Measurements from ENCODE around the gene ANO5.
"Not testable (repeated sequence)": the region's sequence is repeated elsewhere in the genome, so short reads cannot be mapped to it uniquely, and the experiment has no call there.

Gene ANO5

DNA sequence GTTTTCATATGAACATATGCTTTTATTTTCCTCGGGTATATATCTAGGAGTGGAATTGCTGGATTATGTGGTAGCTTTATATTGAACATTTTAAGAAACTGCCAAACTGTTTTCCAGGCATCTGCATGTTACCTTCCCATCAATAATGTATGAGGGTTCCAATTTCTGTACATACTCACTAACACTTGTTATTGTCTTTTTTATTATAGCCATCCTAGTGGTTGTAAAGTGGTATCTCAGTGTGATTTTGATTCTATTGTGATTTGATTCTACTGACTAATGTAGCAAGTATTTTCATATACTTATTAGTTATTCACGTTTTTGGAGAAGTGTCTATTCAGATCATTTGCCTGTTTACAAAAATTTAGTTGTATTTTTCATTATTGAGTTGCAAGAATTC, 2.0 kb downstream of the ANO5 start:
- H3K4me3 ChIP-seq (ENCODE audit: low read depth, low read length) = no peak overlapping the region
- no peak for DNase-seq (ENCODE audit: low read depth)

DNA sequence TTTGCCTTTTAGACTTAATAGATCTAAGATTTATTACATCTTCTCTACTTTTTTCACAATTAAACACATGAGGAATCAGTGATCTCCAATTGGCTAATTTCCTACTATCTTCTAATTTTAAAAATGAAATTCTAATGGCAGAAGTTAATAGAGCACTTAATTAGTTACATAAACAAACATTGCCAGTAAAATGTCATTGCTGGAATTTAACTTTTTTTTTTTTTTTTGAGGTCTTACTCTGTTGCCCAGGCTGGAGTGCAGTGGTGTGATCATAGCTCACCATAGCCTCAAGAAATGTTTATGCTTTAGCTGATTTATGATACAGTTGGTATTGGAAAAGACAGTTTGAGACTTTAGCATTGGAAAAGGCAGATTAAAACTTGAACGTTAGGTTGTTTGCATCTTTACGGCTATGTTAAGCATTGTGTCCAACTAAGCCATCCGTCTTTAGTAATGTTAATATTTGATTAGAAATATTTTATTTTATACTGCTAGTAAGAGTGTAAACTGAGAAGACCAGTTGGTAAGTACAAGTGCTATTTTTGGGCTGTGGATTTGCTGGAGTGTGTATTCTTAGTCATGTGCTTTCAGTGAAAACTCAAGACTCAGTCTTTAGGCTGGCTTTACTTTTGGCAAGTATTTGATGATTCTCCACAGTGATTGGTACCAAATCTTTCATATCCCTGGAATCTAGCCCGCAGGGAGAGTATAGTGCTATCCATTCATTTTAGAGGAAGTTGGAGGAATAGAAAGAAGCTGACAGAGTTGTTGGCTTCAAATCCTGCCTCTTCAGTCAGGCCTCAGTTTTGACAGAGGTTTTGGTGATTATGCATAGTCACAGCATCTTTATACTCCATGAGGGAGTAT, 4.5 kb downstream of the ANO5 start:
- H3K4me3 ChIP-seq (ENCODE audit: low read depth, low read length) = no peak overlapping the region
- DNase-seq (ENCODE audit: low read depth) = no peak

- no peak overlapping the region for H3K4me3 ChIP-seq (ENCODE audit: low read depth, low read length)
- DNase-seq (ENCODE audit: low read depth) = no peak
These were observed 6.4 kb downstream of the ANO5 start for GRCh38 chr11:22199243-22199642.

- H3K4me3 ChIP-seq (ENCODE audit: low read depth, low read length) = no peak overlapping the region
- no peak for DNase-seq (ENCODE audit: low read depth)
These were observed 10.4 kb downstream of the ANO5 start for GRCh38 chr11:22203281-22203680.

DNA sequence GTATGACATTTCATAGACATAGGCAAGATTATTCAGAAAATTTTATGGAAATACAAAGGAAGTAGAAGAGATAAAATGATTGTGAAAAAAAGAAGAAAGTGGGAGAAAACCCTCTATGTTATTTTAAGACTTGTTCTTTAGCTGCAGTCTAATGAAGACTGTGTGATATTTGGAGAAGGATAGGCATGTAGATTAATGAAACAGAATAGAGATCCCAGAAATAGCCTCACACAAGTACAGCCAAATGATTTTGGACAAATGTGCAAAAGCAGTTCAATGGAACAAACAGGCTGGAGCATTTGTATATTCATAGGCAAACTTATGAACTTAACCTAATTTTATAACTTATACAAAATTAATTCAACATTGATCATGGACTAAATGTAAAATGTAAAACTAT, 14.3 kb downstream of the ANO5 start:
- no peak for DNase-seq (ENCODE audit: low read depth)
- no peak overlapping the region for H3K4me3 ChIP-seq (ENCODE audit: low read depth, low read length)

GRCh38 chr11:22208151-22208858, 15.4 kb downstream of the ANO5 start:
- DNase-seq (ENCODE audit: low read depth) = no peak
- no peak overlapping the region for H3K4me3 ChIP-seq (ENCODE audit: low read depth, low read length)

DNA sequence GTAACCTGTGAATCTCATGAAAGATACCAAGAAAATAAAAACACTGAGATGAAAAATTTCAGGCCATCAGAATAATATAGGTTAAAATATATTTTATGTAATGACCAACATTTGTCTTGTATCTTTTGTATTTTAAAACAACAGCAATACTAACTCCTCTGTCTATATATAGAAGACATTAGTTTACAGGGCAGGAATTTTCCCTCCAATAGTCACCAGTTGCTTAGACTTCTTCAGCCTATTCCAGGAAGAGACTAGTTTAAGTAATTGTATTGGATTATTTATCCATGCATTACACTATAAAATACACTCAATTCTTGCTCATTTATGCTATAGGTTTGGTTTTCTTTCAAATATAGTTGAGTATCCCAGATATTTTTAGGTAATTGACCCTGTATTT, 24.1 kb downstream of the ANO5 start:
- no peak for DNase-seq (ENCODE audit: low read depth)

GRCh38 chr11:22221143-22221542, 28.3 kb downstream of the ANO5 start:
- DNase-seq (ENCODE audit: low read depth) = no peak
- no peak overlapping the region for H3K4me3 ChIP-seq (ENCODE audit: low read depth, low read length)

More for the DNA sequence above, 24.1 kb downstream of the ANO5 start:
- no peak overlapping the region for H3K4me3 ChIP-seq (ENCODE audit: low read depth, low read length)

- DNase-seq (ENCODE audit: low read depth) = no peak
- H3K4me3 ChIP-seq (ENCODE audit: low read depth, low read length) = no peak overlapping the region
These were observed 32.3 kb downstream of the ANO5 start for GRCh38 chr11:22225190-22225589.

- no peak for DNase-seq (ENCODE audit: low read depth)
- no peak overlapping the region for H3K4me3 ChIP-seq (ENCODE audit: low read depth, low read length)
These were observed 41.9 kb downstream of the ANO5 start for GRCh38 chr11:22234743-22235142.

- no peak overlapping the region for H3K4me3 ChIP-seq (ENCODE audit: low read depth, low read length)
- DNase-seq (ENCODE audit: low read depth) = peak; percentile 4
These were observed 52.2 kb downstream of the ANO5 start for GRCh38 chr11:22244986-22245592.

DNA sequence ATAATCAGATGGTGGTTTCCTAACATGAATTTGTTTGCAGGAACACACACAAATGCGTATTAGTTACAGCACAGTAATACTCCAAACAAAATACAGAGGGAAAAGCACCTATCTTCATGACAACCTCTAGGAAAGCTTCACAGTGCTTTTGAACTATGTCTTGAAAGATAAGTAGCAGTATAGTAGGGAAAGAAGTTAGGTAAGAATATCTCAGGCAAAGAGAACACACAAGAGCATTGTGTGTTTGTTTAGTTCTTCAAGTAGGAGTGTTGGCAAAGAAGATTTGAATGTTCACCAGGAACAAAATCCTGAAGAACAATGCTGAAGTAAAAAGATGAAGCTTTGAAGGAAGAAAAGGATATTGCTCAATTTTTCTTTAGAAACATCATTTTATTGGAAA, 54.1 kb downstream of the ANO5 start:
- no peak for DNase-seq (ENCODE audit: low read depth)
- H3K4me3 ChIP-seq (ENCODE audit: low read depth, low read length) = no peak overlapping the region

DNA sequence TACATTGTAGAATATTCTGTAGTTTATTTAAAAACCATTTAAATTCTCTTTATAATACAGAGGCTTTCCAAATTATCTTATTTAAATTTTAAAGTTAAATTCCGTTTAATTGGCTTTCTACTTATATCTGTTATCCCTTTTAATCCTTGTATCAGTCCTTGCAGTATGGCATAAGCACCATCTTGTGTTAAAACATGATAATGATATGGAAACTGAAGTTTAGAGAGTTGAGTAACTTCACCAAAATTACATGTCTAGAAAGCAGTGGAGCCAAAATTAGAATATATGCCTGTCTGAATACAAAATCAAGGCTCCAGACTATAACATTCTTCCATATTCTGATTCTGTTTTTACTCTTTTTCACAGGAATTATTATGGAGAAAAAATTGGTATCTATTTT, 57.0 kb downstream of the ANO5 start:
- DNase-seq (ENCODE audit: low read depth) = no peak
- H3K4me3 ChIP-seq (ENCODE audit: low read depth, low read length) = no peak overlapping the region

GRCh38 chr11:22256876-22257275, 64.0 kb downstream of the ANO5 start:
- no peak overlapping the region for H3K4me3 ChIP-seq (ENCODE audit: low read depth, low read length)
- no peak for DNase-seq (ENCODE audit: low read depth)

DNA sequence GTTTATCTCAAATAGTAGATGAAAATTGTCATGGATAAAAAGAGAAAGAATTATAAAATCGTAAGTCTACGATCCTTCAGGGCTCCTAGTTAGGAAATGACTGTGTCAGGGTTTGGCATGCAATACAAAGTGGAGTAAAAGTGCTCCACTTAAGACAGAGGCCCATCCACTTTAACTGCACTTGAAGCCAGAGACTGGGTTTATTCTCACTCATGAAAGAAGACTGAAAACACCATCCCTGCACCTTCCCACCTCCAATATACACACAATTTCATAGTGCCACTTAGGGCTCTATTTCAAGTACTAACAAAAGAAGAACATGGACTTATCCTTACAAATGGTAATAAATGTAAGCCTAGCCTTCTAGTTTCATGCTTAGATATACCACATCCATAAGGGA, 70.7 kb downstream of the ANO5 start:
- H3K4me3 ChIP-seq (ENCODE audit: low read depth, low read length) = no peak overlapping the region
- DNase-seq (ENCODE audit: low read depth) = no peak

GRCh38 chr11:22268983-22269624, 76.2 kb downstream of the ANO5 start:
- H3K4me3 ChIP-seq (ENCODE audit: low read depth, low read length); DNase-seq (ENCODE audit: low read depth): not testable (repeated sequence)

DNA sequence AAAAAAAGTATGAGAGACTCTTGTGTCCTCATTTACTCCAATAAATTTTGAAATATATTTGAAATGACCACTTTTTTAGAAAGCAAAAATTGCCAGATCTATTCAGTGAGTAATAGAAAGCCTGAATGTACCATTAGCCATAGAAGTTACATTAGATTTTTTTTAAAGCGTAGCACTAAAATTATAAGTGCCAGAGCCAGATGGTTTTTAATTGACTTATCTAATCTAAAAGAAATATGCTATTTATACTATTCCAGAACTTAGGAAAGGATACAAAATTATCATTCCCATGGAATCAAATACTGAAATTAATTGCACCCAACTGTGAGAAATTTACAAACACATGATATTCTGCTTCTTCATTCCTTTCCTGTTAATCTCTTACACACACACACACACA, 80.9 kb downstream of the ANO5 start:
- no peak overlapping the region for H3K4me3 ChIP-seq (ENCODE audit: low read depth, low read length)
- DNase-seq (ENCODE audit: low read depth) = no peak

- no peak overlapping the region for H3K4me3 ChIP-seq (ENCODE audit: low read depth, low read length)
- no peak for DNase-seq (ENCODE audit: low read depth)
These were observed 82.7 kb downstream of the ANO5 start for GRCh38 chr11:22275600-22275999.

DNA sequence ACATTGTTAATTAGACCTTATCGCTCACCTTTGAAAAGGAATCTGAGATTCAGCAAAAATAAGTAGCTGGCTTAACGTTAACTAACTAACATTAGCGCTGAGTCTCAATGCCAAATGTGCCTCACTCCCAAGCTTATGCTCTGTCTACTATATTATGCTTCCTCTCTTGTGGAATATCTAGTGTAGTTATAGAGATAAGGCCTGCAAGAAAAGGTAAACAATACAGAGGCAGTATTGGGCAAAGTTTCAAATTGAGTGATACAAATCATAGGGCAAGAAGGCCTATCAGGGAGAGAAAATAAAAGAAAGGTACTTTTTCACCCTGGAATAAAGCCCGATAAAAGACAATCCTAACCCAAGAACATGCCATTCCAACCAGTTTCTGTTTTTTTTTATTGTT, 83.7 kb downstream of the ANO5 start:
- DNase-seq (ENCODE audit: low read depth) = no peak

DNA sequence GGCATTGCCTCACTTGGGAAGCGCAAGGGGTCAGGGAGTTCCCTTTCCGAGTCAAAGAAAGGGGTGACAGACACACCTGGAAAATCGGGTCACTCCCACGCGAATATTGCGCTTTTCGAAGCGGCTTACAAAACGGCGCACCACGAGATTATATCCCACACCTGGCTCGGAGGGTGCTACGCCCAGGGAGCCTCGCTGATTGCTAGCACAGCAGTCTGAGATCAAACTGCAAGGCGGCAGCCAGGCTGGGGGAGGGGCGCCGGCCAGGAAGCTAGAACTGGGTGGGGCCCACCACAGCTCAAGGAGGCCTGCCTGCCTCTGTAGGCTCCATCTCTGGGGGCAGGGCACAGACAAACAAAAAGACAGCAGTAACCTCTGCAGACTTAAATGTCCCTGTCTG, 92.1 kb downstream of the ANO5 start:
- DNase-seq (ENCODE audit: low read depth); H3K4me3 ChIP-seq (ENCODE audit: low read depth, low read length): not testable (repeated sequence)

More for the DNA sequence above, 83.7 kb downstream of the ANO5 start:
- H3K4me3 ChIP-seq (ENCODE audit: low read depth, low read length) = no peak overlapping the region
